Measurements from ENCODE around the gene GPSM3.
"Not testable (repeated sequence)": the region's sequence is repeated elsewhere in the genome, so short reads cannot be mapped to it uniquely, and the experiment has no call there.

Gene GPSM3

GRCh38 chr6:32216285-32216684 is 23.8 kb upstream of the GPSM3 start:
- H3K27me3 ChIP-seq (ENCODE audit: insufficient read depth, low read length), result no peaks in the 10 kb centered on the region; the same call in 1 of the 2 replicates
- H3K9me3 ChIP-seq (ENCODE audit: insufficient read depth, low read depth, low read length), result no peaks in the 10 kb centered on the region
- no peak overlapping the region for H3K27ac ChIP-seq (ENCODE audit: low read length)
- H3K4me1 ChIP-seq (ENCODE audit: insufficient read depth, low read length), result no peaks in the 10 kb centered on the region
- H3K4me3 ChIP-seq (ENCODE audit: low read length), result no peak overlapping the region
- H3K36me3 ChIP-seq (ENCODE audit: insufficient read depth, low read depth, low read length), result no peaks in the 10 kb centered on the region
- no peak overlapping the region for H3K9ac ChIP-seq (ENCODE audit: low read depth, low read length)

- no peaks in the 10 kb centered on the region for H3K9me3 ChIP-seq (ENCODE audit: insufficient read depth, low read depth, low read length)
- no peak overlapping the region for H3K9ac ChIP-seq (ENCODE audit: low read depth, low read length)
- no peak overlapping the region for H3K27ac ChIP-seq (ENCODE audit: low read length)
- no peaks in the 10 kb centered on the region for H3K36me3 ChIP-seq (ENCODE audit: insufficient read depth, low read depth, low read length)
- no peak overlapping the region for H3K4me3 ChIP-seq (ENCODE audit: low read length)
- H3K4me1 ChIP-seq (ENCODE audit: insufficient read depth, low read length), result no peaks in the 10 kb centered on the region
- H3K27me3 ChIP-seq (ENCODE audit: insufficient read depth, low read length), result no peaks in the 10 kb centered on the region; the same call in 1 of the 2 replicates
Observed at GRCh38 chr6:32215617-32216016, 23.2 kb upstream of the GPSM3 start.

GRCh38 chr6:32214126-32214525 is 21.7 kb upstream of the GPSM3 start:
- Histone ChIP-seq H3K36me3 (ENCODE audit: insufficient read depth, low read depth, low read length) (no peaks in the 10 kb centered on the region), H3K27me3 (ENCODE audit: insufficient read depth, low read length) (no peaks in the 10 kb centered on the region), H3K4me1 (ENCODE audit: insufficient read depth, low read length) (no peaks in the 10 kb centered on the region), H3K27ac (ENCODE audit: low read length) (no peak overlapping the region), H3K4me3 (ENCODE audit: low read length) (no peak overlapping the region), H3K9me3 (ENCODE audit: insufficient read depth, low read depth, low read length) (no peaks in the 10 kb centered on the region), H3K9ac (ENCODE audit: low read depth, low read length) (no peak overlapping the region)

- Histone ChIP-seq H3K36me3 (ENCODE audit: insufficient read depth, low read depth, low read length) (no peaks in the 10 kb centered on the region), H3K4me1 (ENCODE audit: insufficient read depth, low read length) (no peaks in the 10 kb centered on the region), H3K27ac (ENCODE audit: low read length) (no peak overlapping the region), H3K4me3 (ENCODE audit: low read length) (no peak overlapping the region), H3K27me3 (ENCODE audit: insufficient read depth, low read length) (no peaks in the 10 kb centered on the region), H3K9me3 (ENCODE audit: insufficient read depth, low read depth, low read length) (no peaks in the 10 kb centered on the region), H3K9ac (ENCODE audit: low read depth, low read length) (no peak overlapping the region)
Observed at GRCh38 chr6:32213649-32214048, 21.2 kb upstream of the GPSM3 start.

GRCh38 chr6:32212076-32212760 is 19.8 kb upstream of the GPSM3 start:
- Histone ChIP-seq H3K36me3 (ENCODE audit: insufficient read depth, low read depth, low read length) (no peaks in the 10 kb centered on the region), H3K4me1 (ENCODE audit: insufficient read depth, low read length) (no peaks in the 10 kb centered on the region)

GRCh38 chr6:32211432-32211831 is 19.0 kb upstream of the GPSM3 start:
- H3K4me1 ChIP-seq (ENCODE audit: insufficient read depth, low read length); H3K27ac ChIP-seq (ENCODE audit: low read length); H3K27me3 ChIP-seq (ENCODE audit: insufficient read depth, low read length); H3K9ac ChIP-seq (ENCODE audit: low read depth, low read length); H3K9me3 ChIP-seq (ENCODE audit: insufficient read depth, low read depth, low read length); H3K36me3 ChIP-seq (ENCODE audit: insufficient read depth, low read depth, low read length); H3K4me3 ChIP-seq (ENCODE audit: low read length): not testable (repeated sequence)

More at GRCh38 chr6:32212076-32212760, 19.8 kb upstream of the GPSM3 start:
- H3K27me3 ChIP-seq (ENCODE audit: insufficient read depth, low read length), result no peaks in the 10 kb centered on the region
- H3K27ac ChIP-seq (ENCODE audit: low read length), result no peak overlapping the region
- H3K9me3 ChIP-seq (ENCODE audit: insufficient read depth, low read depth, low read length), result no peaks in the 10 kb centered on the region
- H3K4me3 ChIP-seq (ENCODE audit: low read length), result no peak overlapping the region
- no peak overlapping the region for H3K9ac ChIP-seq (ENCODE audit: low read depth, low read length)

- no peak overlapping the region for H3K27ac ChIP-seq (ENCODE audit: low read length)
- H3K9ac ChIP-seq (ENCODE audit: low read depth, low read length), result no peak overlapping the region
- no peaks in the 10 kb centered on the region for H3K36me3 ChIP-seq (ENCODE audit: insufficient read depth, low read depth, low read length)
- H3K4me1 ChIP-seq (ENCODE audit: insufficient read depth, low read length), result no peaks in the 10 kb centered on the region
- no peaks in the 10 kb centered on the region for H3K9me3 ChIP-seq (ENCODE audit: insufficient read depth, low read depth, low read length)
- no peak overlapping the region for H3K4me3 ChIP-seq (ENCODE audit: low read length)
- H3K27me3 ChIP-seq (ENCODE audit: insufficient read depth, low read length), result no peaks in the 10 kb centered on the region
Observed at GRCh38 chr6:32210191-32210601, 17.8 kb upstream of the GPSM3 start.

- H3K4me1 ChIP-seq (ENCODE audit: insufficient read depth, low read length), result no peaks in the 10 kb centered on the region
- no peaks in the 10 kb centered on the region for H3K36me3 ChIP-seq (ENCODE audit: insufficient read depth, low read depth, low read length)
- H3K9ac ChIP-seq (ENCODE audit: low read depth, low read length), result no peak overlapping the region
- no peak overlapping the region for H3K27ac ChIP-seq (ENCODE audit: low read length)
- no peaks in the 10 kb centered on the region for H3K9me3 ChIP-seq (ENCODE audit: insufficient read depth, low read depth, low read length)
- H3K27me3 ChIP-seq (ENCODE audit: insufficient read depth, low read length), result peaks cover 7% of the 10 kb centered on the region; the same call in 1 of the 2 replicates
- H3K4me3 ChIP-seq (ENCODE audit: low read length), result no peak overlapping the region
Observed at GRCh38 chr6:32208996-32209395, 16.6 kb upstream of the GPSM3 start.

- Histone ChIP-seq H3K27me3 (ENCODE audit: insufficient read depth, low read length) (peaks cover 7% of the 10 kb centered on the region; the same call in 1 of the 2 replicates), H3K9ac (ENCODE audit: low read depth, low read length) (no peak overlapping the region), H3K4me3 (ENCODE audit: low read length) (no peak overlapping the region), H3K4me1 (ENCODE audit: insufficient read depth, low read length) (no peaks in the 10 kb centered on the region), H3K9me3 (ENCODE audit: insufficient read depth, low read depth, low read length) (no peaks in the 10 kb centered on the region), H3K27ac (ENCODE audit: low read length) (no peak overlapping the region), H3K36me3 (ENCODE audit: insufficient read depth, low read depth, low read length) (no peaks in the 10 kb centered on the region)
Observed at GRCh38 chr6:32204268-32204715, 11.8 kb upstream of the GPSM3 start.

GRCh38 chr6:32203426-32204267 is 11.2 kb upstream of the GPSM3 start:
- no peaks in the 10 kb centered on the region for H3K4me1 ChIP-seq (ENCODE audit: insufficient read depth, low read length)
- H3K27ac ChIP-seq (ENCODE audit: low read length), result no peak overlapping the region
- no peak overlapping the region for H3K4me3 ChIP-seq (ENCODE audit: low read length)
- no peaks in the 10 kb centered on the region for H3K9me3 ChIP-seq (ENCODE audit: insufficient read depth, low read depth, low read length)
- no peak overlapping the region for H3K9ac ChIP-seq (ENCODE audit: low read depth, low read length)
- H3K36me3 ChIP-seq (ENCODE audit: insufficient read depth, low read depth, low read length), result no peaks in the 10 kb centered on the region
- H3K27me3 ChIP-seq (ENCODE audit: insufficient read depth, low read length), result peaks cover 7% of the 10 kb centered on the region; the same call in 1 of the 2 replicates

- no peaks in the 10 kb centered on the region; the same call in 1 of the 2 replicates for H3K4me1 ChIP-seq (ENCODE audit: insufficient read depth, low read length)
- H3K27me3 ChIP-seq (ENCODE audit: insufficient read depth, low read length), result peaks cover 7% of the 10 kb centered on the region; the same call in 1 of the 2 replicates
- no peaks in the 10 kb centered on the region for H3K36me3 ChIP-seq (ENCODE audit: insufficient read depth, low read depth, low read length)
- no peak overlapping the region for H3K9ac ChIP-seq (ENCODE audit: low read depth, low read length)
- H3K27ac ChIP-seq (ENCODE audit: low read length), result no peak overlapping the region
- no peaks in the 10 kb centered on the region for H3K9me3 ChIP-seq (ENCODE audit: insufficient read depth, low read depth, low read length)
- H3K4me3 ChIP-seq (ENCODE audit: low read length), result no peak overlapping the region
Observed at GRCh38 chr6:32202186-32202585, 9.7 kb upstream of the GPSM3 start.
